Neuronal stem cell (in vitro differentiated cells): ENCODE measurements around the gene SKIDA1.
"Not testable (repeated sequence)": the region's sequence is repeated elsewhere in the genome, so short reads cannot be mapped to it uniquely, and the experiment has no call there.

Experiments used
- DNase-seq: peaks from one replicate; pipeline ENCODE4 v3.0.0-alpha.2; 2013; ENCODE audit warnings: low spot score
- H2AFZ ChIP-seq: one replicate; pipeline ENCODE4 v1.6.1; 2013; ENCODE audit warnings: mild to moderate bottlenecking, low read length, inconsistent platforms
- H2AK5ac ChIP-seq: 2 replicates; pipeline ENCODE4 v1.6.1; 2013; ENCODE audit warnings: low read depth, mild to moderate bottlenecking, inconsistent platforms, low read length, moderate library complexity, mixed read lengths
- H2BK120ac ChIP-seq: 2 replicates; pipeline ENCODE4 v1.6.1; 2013; ENCODE audit warnings: low read depth, mild to moderate bottlenecking, inconsistent platforms, low read length, moderate library complexity, mixed read lengths
- H2BK12ac ChIP-seq: one replicate; pipeline ENCODE4 v1.6.1; 2013; ENCODE audit warnings: low read length, inconsistent platforms
- H2BK15ac ChIP-seq: 2 replicates; pipeline ENCODE4 v1.6.1; 2013; ENCODE audit warnings: mild to moderate bottlenecking, low read length, inconsistent platforms, mixed read lengths
- H2BK5ac ChIP-seq: one replicate; pipeline ENCODE4 v1.6.1; 2013; ENCODE audit warnings: inconsistent platforms, mild to moderate bottlenecking, low read length, moderate library complexity
- H3K14ac ChIP-seq: one replicate; pipeline ENCODE4 v1.6.1; 2013; ENCODE audit warnings: low read length, inconsistent platforms
- H3K18ac ChIP-seq: 2 replicates; pipeline ENCODE4 v1.6.1; 2013; ENCODE audit warnings: low read length, inconsistent platforms
- H3K23ac ChIP-seq: 2 replicates; pipeline ENCODE4 v1.6.1; 2013; ENCODE audit warnings: low read depth, mild to moderate bottlenecking, mixed read lengths, low read length, inconsistent platforms; ENCODE audit not compliant: poor library complexity
- H3K27ac ChIP-seq: replicated peaks from 3 replicates; pipeline ENCODE4 v1.5.1; 2013; ENCODE audit warnings: low read length, inconsistent platforms
- H3K27me3 ChIP-seq, 3 experiments: 2 replicates each; pipeline ENCODE4 v1.6.1; 2013; ENCODE audit warnings: low read length in 3 of 3, mild to moderate bottlenecking in 2 of 3, inconsistent platforms in 1 of 3, low read depth in 1 of 3, mixed read lengths in 1 of 3, moderate library complexity in 1 of 3; ENCODE audit not compliant: control insufficient read depth in 3 of 3, insufficient read depth in 3 of 3
- H3K36me3 ChIP-seq, 2 donors: replicated peaks in 1 of 2; 2 replicates each; pipeline ENCODE4 v1.6.1; 2013; ENCODE audit warnings: low read length in 2 of 2; ENCODE audit not compliant: control insufficient read depth in 2 of 2, insufficient read depth in 2 of 2
- H3K4ac ChIP-seq: 2 replicates; pipeline ENCODE4 v1.6.1; 2013; ENCODE audit warnings: inconsistent platforms, mild to moderate bottlenecking, low read length, moderate library complexity
- H3K4me1 ChIP-seq, 2 donors: 1 replicate in 1 of 2; 2 replicates in 1 of 2; pipeline ENCODE4 v1.6.1; 2013; ENCODE audit warnings: low read length in 2 of 2, low read depth in 1 of 2; ENCODE audit not compliant: control insufficient read depth in 2 of 2, insufficient read depth in 1 of 2
- H3K4me2 ChIP-seq: one replicate; pipeline ENCODE4 v1.6.1; 2013; ENCODE audit warnings: mild to moderate bottlenecking, low read length, inconsistent platforms; ENCODE audit not compliant: insufficient read depth, poor library complexity, severe bottlenecking
- H3K4me3 ChIP-seq, 2 donors: 2 replicates each; pipeline ENCODE4 v1.5.1; 2013; ENCODE audit warnings: low read length in 2 of 2, mild to moderate bottlenecking in 2 of 2, inconsistent platforms in 1 of 2, moderate library complexity in 1 of 2
- H3K79me1 ChIP-seq: one replicate; pipeline ENCODE4 v1.6.1; 2013; ENCODE audit warnings: low read depth, mild to moderate bottlenecking, inconsistent platforms, low read length, moderate library complexity
- H3K9ac ChIP-seq: one replicate; pipeline ENCODE4 v1.6.1; 2013; ENCODE audit warnings: mild to moderate bottlenecking, low read depth, low read length, inconsistent platforms; ENCODE audit not compliant: poor library complexity
- H3K9me3 ChIP-seq, 2 donors: replicated peaks in 1 of 2; 2 replicates each; pipeline versions ENCODE3 to v1.6.1; 2013; ENCODE audit warnings: low read length in 2 of 2, mild to moderate bottlenecking in 2 of 2, inconsistent platforms in 1 of 2, low read depth in 1 of 2, mixed read lengths in 1 of 2, moderate library complexity in 1 of 2; ENCODE audit not compliant: control insufficient read depth in 2 of 2, insufficient read depth in 1 of 2
- H4K8ac ChIP-seq: one replicate; pipeline ENCODE4 v1.6.1; 2013; ENCODE audit warnings: low read depth, mild to moderate bottlenecking, inconsistent platforms, low read length, moderate library complexity
- H4K91ac ChIP-seq: one replicate; pipeline ENCODE4 v1.6.1; 2013; ENCODE audit warnings: low read length, low read depth, mild to moderate bottlenecking, inconsistent platforms; ENCODE audit not compliant: poor library complexity
- WGBS, 2 donors: extraction: QIAGEN DNeasy Blood & Tissue Kit; methylation state at CpG; one replicate each; pipeline ENCODE4 v1.1.7; 2013; ENCODE audit warnings: missing lambda C conversion rate in 2 of 2, mixed read lengths in 1 of 2; ENCODE audit not compliant: insufficient read length in 2 of 2, insufficient replicate concordance in 1 of 2; ENCODE audit errors: extremely low coverage in 2 of 2; 5-methylcytosine and 5-hydroxymethylcytosine counted together

The SKIDA1 gene

DNA sequence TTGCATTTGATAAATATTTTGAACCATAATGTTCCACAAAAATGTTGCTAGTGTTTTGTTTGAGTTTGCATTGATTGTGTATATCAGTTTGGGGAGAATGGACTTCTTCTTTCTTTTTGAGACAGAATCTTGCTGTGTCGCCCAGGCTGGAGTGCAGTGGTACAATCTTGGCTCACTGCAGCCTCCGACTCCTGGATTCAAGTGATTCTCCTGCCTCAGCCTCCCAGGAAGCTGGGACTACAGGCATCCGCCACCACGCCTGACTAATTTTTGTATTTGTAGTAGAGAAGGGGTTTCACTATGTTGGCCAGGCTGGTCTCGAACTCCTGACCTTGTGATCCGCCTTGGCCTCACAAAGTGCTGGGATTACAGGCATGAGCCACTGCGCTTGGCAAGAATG, 33.5 kb upstream of the SKIDA1 start:
- H2AK5ac ChIP-seq, H4K91ac ChIP-seq, H3K18ac ChIP-seq, H3K79me1 ChIP-seq, H3K4me1 ChIP-seq, H3K9ac ChIP-seq, H2BK12ac ChIP-seq, H4K8ac ChIP-seq, H2AFZ ChIP-seq, H2BK15ac ChIP-seq, H2BK5ac ChIP-seq, H2BK120ac ChIP-seq, DNase-seq, H3K23ac ChIP-seq, H3K4ac ChIP-seq, H3K27me3 ChIP-seq, H3K4me3 ChIP-seq, H3K27ac ChIP-seq, H3K14ac ChIP-seq, H3K4me2 ChIP-seq: not testable (repeated sequence)
- no CpG with 5 or more reads among the region's 7 CpGs for WGBS, 2 donors
- Histone ChIP-seq H3K36me3 (peaks cover 10 to 86% of the 10 kb centered on the region in 2 donors), H3K9me3 (peaks cover 2 to 16% of the 10 kb centered on the region in 2 donors)

DNA sequence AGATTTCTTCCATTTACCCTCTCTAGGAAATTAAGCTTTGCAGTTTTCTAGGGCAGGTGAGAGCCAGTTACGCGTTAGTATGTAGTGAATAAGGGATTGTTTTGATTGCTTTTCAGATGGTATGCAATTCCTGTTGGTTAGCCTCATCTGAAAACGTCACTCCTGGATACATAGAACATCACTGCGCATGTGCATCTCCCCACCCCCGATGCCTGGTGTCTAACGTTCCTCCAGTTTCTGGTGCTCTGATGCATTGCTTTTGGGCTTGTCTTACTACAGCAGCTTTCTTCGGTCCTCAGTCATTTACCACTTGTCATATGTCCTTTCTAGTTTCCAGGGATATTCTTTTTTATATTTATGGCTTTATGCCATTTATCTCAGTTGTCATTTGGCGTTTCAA, 31.0 kb upstream of the SKIDA1 start:
- Histone ChIP-seq H3K9me3 (peaks cover 2 to 15% of the 10 kb centered on the region in 2 donors), H3K18ac (no peak overlapping the region), H3K36me3 (peaks cover 14 to 98% of the 10 kb centered on the region in 2 donors), H2BK12ac (no peak overlapping the region), H3K23ac (no peak overlapping the region), H4K91ac (no peak overlapping the region), H3K27ac (no peak overlapping the region), H3K14ac (no peak overlapping the region), H3K4ac (no peak overlapping the region), H2AFZ (no peak overlapping the region), H3K4me1 (no peaks in the 10 kb centered on the region), H2AK5ac (no peak overlapping the region), H2BK15ac (no peak overlapping the region), H3K27me3 (no peaks in the 10 kb centered on the region), H2BK120ac (no peak overlapping the region), H4K8ac (no peak overlapping the region), H3K9ac (no peak overlapping the region), H2BK5ac (no peak overlapping the region), H3K4me3 (no peak overlapping the region), H3K4me2 (no peak overlapping the region), H3K79me1 (no peaks in the 10 kb centered on the region)
- no CpG with 5 or more reads among the region's 8 CpGs for WGBS, 2 donors
- no peak for DNase-seq

DNA sequence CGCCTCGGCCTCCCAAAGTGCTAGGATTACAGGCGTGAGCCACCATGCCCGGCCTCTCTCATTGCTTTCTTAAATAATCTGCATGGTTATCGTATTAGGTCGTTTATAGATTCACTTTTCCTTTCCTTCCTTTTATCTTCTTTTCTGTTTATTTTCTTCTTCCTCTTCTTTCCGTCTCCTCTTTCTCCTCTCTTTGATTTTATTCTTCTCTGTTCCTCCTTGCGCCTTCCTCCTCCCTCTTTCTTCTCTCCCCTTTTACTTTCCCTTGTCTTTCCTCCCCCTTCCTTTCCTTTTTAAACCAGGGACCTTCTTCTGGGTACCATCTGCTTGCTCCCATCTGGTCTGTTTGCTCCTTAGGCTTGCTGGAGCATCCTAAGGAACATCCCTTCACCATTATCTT, 27.2 kb upstream of the SKIDA1 start:
- no peak overlapping the region for H2BK5ac ChIP-seq
- H2AK5ac ChIP-seq, result no peak overlapping the region
- H3K27ac ChIP-seq, result no peak overlapping the region

DNA sequence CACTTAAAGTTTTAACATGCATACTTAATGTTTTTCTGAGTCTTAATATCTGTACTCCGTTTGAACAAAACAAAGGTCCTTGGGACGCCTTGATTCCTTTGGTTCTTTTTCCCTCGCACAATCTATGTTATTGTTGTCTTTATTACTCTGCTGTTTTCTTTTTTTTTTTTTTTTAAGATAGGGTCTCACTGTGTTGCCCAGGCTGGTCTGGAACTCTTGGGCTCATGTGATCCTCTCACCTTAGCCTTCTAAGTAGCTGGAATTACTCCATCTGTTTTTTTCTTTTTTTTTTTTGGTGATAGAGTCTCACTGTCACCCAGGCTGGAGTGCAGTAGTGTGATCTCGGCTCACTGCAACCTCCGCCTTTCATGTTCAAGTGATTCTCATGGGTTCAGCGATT, 21.8 kb upstream of the SKIDA1 start:
- WGBS, 2 donors, result no CpG with 5 or more reads among the region's 6 CpGs
- no peak for DNase-seq
- Histone ChIP-seq H3K23ac (no peak overlapping the region), H3K4me1 (no peaks in the 10 kb centered on the region), H2BK120ac (no peak overlapping the region), H3K27me3 (no peaks in the 10 kb centered on the region), H2BK12ac (no peak overlapping the region), H3K18ac (no peak overlapping the region), H3K9me3 (peaks cover 0 to 13% of the 10 kb centered on the region in 2 donors), H3K4ac (no peak overlapping the region), H4K8ac (no peak overlapping the region), H2AK5ac (no peak overlapping the region), H3K36me3 (peaks cover 17 to 99% of the 10 kb centered on the region in 2 donors), H3K27ac (no peak overlapping the region), H3K9ac (no peak overlapping the region), H2AFZ (no peak overlapping the region), H3K4me3 (no peak overlapping the region), H3K4me2 (no peak overlapping the region), H2BK15ac (no peak overlapping the region), H4K91ac (no peak overlapping the region), H2BK5ac (no peak overlapping the region), H3K79me1 (peaks cover 4% of the 10 kb centered on the region), H3K14ac (no peak overlapping the region)

More for the DNA sequence above, 27.2 kb upstream of the SKIDA1 start:
- Histone ChIP-seq H3K9ac (no peak overlapping the region), H2BK12ac (no peak overlapping the region), H4K8ac (no peak overlapping the region), H3K4ac (no peak overlapping the region), H3K27me3 (no peaks in the 10 kb centered on the region), H3K18ac (no peak overlapping the region), H3K4me1 (no peaks in the 10 kb centered on the region), H3K4me2 (no peak overlapping the region), H3K4me3 (no peak overlapping the region), H3K79me1 (no peaks in the 10 kb centered on the region), H2BK120ac (no peak overlapping the region), H3K36me3 (peaks cover 10 to 100% of the 10 kb centered on the region in 2 donors), H3K14ac (no peak overlapping the region), H4K91ac (no peak overlapping the region), H3K9me3 (peaks cover 2 to 5% of the 10 kb centered on the region in 2 donors), H2BK15ac (no peak overlapping the region), H3K23ac (no peak overlapping the region), H2AFZ (no peak overlapping the region)
- WGBS, 2 donors, result no CpG with 5 or more reads among the region's 8 CpGs
- DNase-seq, result no peak
